ENCODE measurements around the gene GRM5.

GRM5 gene

GRCh38 chr11:88508759-88509581 is 556.8 kb downstream of the GRM5 start:
- peak overlapping the region; percentile 59 for H3K4me3 ChIP-seq (ENCODE audit: low read depth, low read length)
- no peaks in the 10 kb centered on the region for H3K79me2 ChIP-seq (ENCODE audit: control insufficient read depth, insufficient read depth, low read length, unreplicated experiment)
- no peak overlapping the region for H3K27ac ChIP-seq (ENCODE audit: low read depth, low read length)
- no peaks in the 10 kb centered on the region for H3K4me1 ChIP-seq (ENCODE audit: control insufficient read depth, insufficient read depth, low read length, unreplicated experiment)
- peak overlapping the region; percentile 67 for H2AFZ ChIP-seq (ENCODE audit: low read length, unreplicated experiment)
- H3K27me3 ChIP-seq (ENCODE audit: insufficient read depth, low read length), result peaks cover 11% of the 10 kb centered on the region; the same call in 1 of the 2 replicates
- no peaks in the 10 kb centered on the region for H3K36me3 ChIP-seq (ENCODE audit: insufficient read depth, low read length)

GRCh38 chr11:88508418-88508758 is 557.4 kb downstream of the GRM5 start:
- Histone ChIP-seq H3K36me3 (ENCODE audit: insufficient read depth, low read length) (no peaks in the 10 kb centered on the region), H3K27ac (ENCODE audit: low read depth, low read length) (no peak overlapping the region), H3K27me3 (ENCODE audit: insufficient read depth, low read length) (peaks cover 11% of the 10 kb centered on the region; the same call in 1 of the 2 replicates), H3K79me2 (ENCODE audit: control insufficient read depth, insufficient read depth, low read length, unreplicated experiment) (no peaks in the 10 kb centered on the region), H3K4me1 (ENCODE audit: control insufficient read depth, insufficient read depth, low read length, unreplicated experiment) (no peaks in the 10 kb centered on the region), H3K4me3 (ENCODE audit: low read depth, low read length) (peak overlapping the region; percentile 59), H2AFZ (ENCODE audit: low read length, unreplicated experiment) (peak overlapping the region; percentile 67)

GRCh38 chr11:88507771-88508417 is 557.9 kb downstream of the GRM5 start:
- H3K4me3 ChIP-seq (ENCODE audit: low read depth, low read length), result no peak overlapping the region
- H3K36me3 ChIP-seq (ENCODE audit: insufficient read depth, low read length), result no peaks in the 10 kb centered on the region
- H3K27me3 ChIP-seq (ENCODE audit: insufficient read depth, low read length), result peaks cover 11% of the 10 kb centered on the region; the same call in 1 of the 2 replicates
- no peaks in the 10 kb centered on the region for H3K79me2 ChIP-seq (ENCODE audit: control insufficient read depth, insufficient read depth, low read length, unreplicated experiment)
- no peaks in the 10 kb centered on the region for H3K4me1 ChIP-seq (ENCODE audit: control insufficient read depth, insufficient read depth, low read length, unreplicated experiment)
- H3K27ac ChIP-seq (ENCODE audit: low read depth, low read length), result no peak overlapping the region
- no peak overlapping the region for H2AFZ ChIP-seq (ENCODE audit: low read length, unreplicated experiment)

GRCh38 chr11:88501541-88501940 is 564.2 kb downstream of the GRM5 start:
- Histone ChIP-seq H3K36me3 (ENCODE audit: insufficient read depth, low read length) (no peaks in the 10 kb centered on the region; the same call in 1 of the 2 replicates), H3K27me3 (ENCODE audit: insufficient read depth, low read length) (no peaks in the 10 kb centered on the region), H3K4me3 (ENCODE audit: low read depth, low read length) (no peak overlapping the region), H3K79me2 (ENCODE audit: control insufficient read depth, insufficient read depth, low read length, unreplicated experiment) (no peaks in the 10 kb centered on the region), H3K4me1 (ENCODE audit: control insufficient read depth, insufficient read depth, low read length, unreplicated experiment) (no peaks in the 10 kb centered on the region), H3K27ac (ENCODE audit: low read depth, low read length) (no peak overlapping the region), H2AFZ (ENCODE audit: low read length, unreplicated experiment) (peak overlapping the region; percentile 53)

- Histone ChIP-seq H3K4me1 (ENCODE audit: control insufficient read depth, insufficient read depth, low read length, unreplicated experiment) (no peaks in the 10 kb centered on the region), H3K4me3 (ENCODE audit: low read depth, low read length) (no peak overlapping the region), H3K27ac (ENCODE audit: low read depth, low read length) (no peak overlapping the region), H3K27me3 (ENCODE audit: insufficient read depth, low read length) (no peaks in the 10 kb centered on the region), H3K36me3 (ENCODE audit: insufficient read depth, low read length) (no peaks in the 10 kb centered on the region; the same call in 1 of the 2 replicates), H2AFZ (ENCODE audit: low read length, unreplicated experiment) (no peak overlapping the region), H3K79me2 (ENCODE audit: control insufficient read depth, insufficient read depth, low read length, unreplicated experiment) (no peaks in the 10 kb centered on the region)
Measured at GRCh38 chr11:88495836-88496235, 569.9 kb downstream of the GRM5 start.

GRCh38 chr11:88494848-88495247 is 570.9 kb downstream of the GRM5 start:
- Histone ChIP-seq H2AFZ (ENCODE audit: low read length, unreplicated experiment) (no peak overlapping the region), H3K27ac (ENCODE audit: low read depth, low read length) (no peak overlapping the region), H3K36me3 (ENCODE audit: insufficient read depth, low read length) (no peaks in the 10 kb centered on the region), H3K27me3 (ENCODE audit: insufficient read depth, low read length) (no peaks in the 10 kb centered on the region), H3K79me2 (ENCODE audit: control insufficient read depth, insufficient read depth, low read length, unreplicated experiment) (no peaks in the 10 kb centered on the region), H3K4me1 (ENCODE audit: control insufficient read depth, insufficient read depth, low read length, unreplicated experiment) (no peaks in the 10 kb centered on the region), H3K4me3 (ENCODE audit: low read depth, low read length) (no peak overlapping the region)

- H3K4me3 ChIP-seq (ENCODE audit: low read depth, low read length), result no peak overlapping the region
- H3K79me2 ChIP-seq (ENCODE audit: control insufficient read depth, insufficient read depth, low read length, unreplicated experiment), result no peaks in the 10 kb centered on the region
- no peak overlapping the region for H2AFZ ChIP-seq (ENCODE audit: low read length, unreplicated experiment)
- H3K27me3 ChIP-seq (ENCODE audit: insufficient read depth, low read length), result no peaks in the 10 kb centered on the region
- H3K36me3 ChIP-seq (ENCODE audit: insufficient read depth, low read length), result no peaks in the 10 kb centered on the region
- peaks cover 7% of the 10 kb centered on the region for H3K4me1 ChIP-seq (ENCODE audit: control insufficient read depth, insufficient read depth, low read length, unreplicated experiment)
- H3K27ac ChIP-seq (ENCODE audit: low read depth, low read length), result no peak overlapping the region
Measured at GRCh38 chr11:88491674-88492073, 574.1 kb downstream of the GRM5 start.

- Histone ChIP-seq H3K27me3 (ENCODE audit: insufficient read depth, low read length) (no peaks in the 10 kb centered on the region), H3K27ac (ENCODE audit: low read depth, low read length) (no peak overlapping the region), H3K4me3 (ENCODE audit: low read depth, low read length) (no peak overlapping the region), H3K4me1 (ENCODE audit: control insufficient read depth, insufficient read depth, low read length, unreplicated experiment) (peaks cover 7% of the 10 kb centered on the region), H3K36me3 (ENCODE audit: insufficient read depth, low read length) (no peaks in the 10 kb centered on the region), H2AFZ (ENCODE audit: low read length, unreplicated experiment) (no peak overlapping the region), H3K79me2 (ENCODE audit: control insufficient read depth, insufficient read depth, low read length, unreplicated experiment) (no peaks in the 10 kb centered on the region)
Measured at GRCh38 chr11:88489030-88489429, 576.8 kb downstream of the GRM5 start.

- Histone ChIP-seq H3K36me3 (ENCODE audit: insufficient read depth, low read length) (no peaks in the 10 kb centered on the region), H3K27ac (ENCODE audit: low read depth, low read length) (no peak overlapping the region), H3K79me2 (ENCODE audit: control insufficient read depth, insufficient read depth, low read length, unreplicated experiment) (no peaks in the 10 kb centered on the region), H3K27me3 (ENCODE audit: insufficient read depth, low read length) (no peaks in the 10 kb centered on the region), H3K4me1 (ENCODE audit: control insufficient read depth, insufficient read depth, low read length, unreplicated experiment) (peaks cover 20% of the 10 kb centered on the region), H2AFZ (ENCODE audit: low read length, unreplicated experiment) (no peak overlapping the region), H3K4me3 (ENCODE audit: low read depth, low read length) (no peak overlapping the region)
Measured at GRCh38 chr11:88487646-88488045, 578.1 kb downstream of the GRM5 start.

GRCh38 chr11:88484873-88485621 is 580.7 kb downstream of the GRM5 start:
- Histone ChIP-seq H3K27ac (ENCODE audit: low read depth, low read length) (no peak overlapping the region), H3K4me1 (ENCODE audit: control insufficient read depth, insufficient read depth, low read length, unreplicated experiment) (peaks cover 46% of the 10 kb centered on the region), H3K79me2 (ENCODE audit: control insufficient read depth, insufficient read depth, low read length, unreplicated experiment) (no peaks in the 10 kb centered on the region), H3K36me3 (ENCODE audit: insufficient read depth, low read length) (no peaks in the 10 kb centered on the region), H2AFZ (ENCODE audit: low read length, unreplicated experiment) (no peak overlapping the region), H3K27me3 (ENCODE audit: insufficient read depth, low read length) (no peaks in the 10 kb centered on the region), H3K4me3 (ENCODE audit: low read depth, low read length) (no peak overlapping the region)
